HG03521 (cell line): Measurements from ENCODE around the gene UBQLN4.
A peak's percentile ranks its signal among the peaks of the same experiment; 100 is the strongest.

Experiments used
- ATAC-seq: cut with Tn5 transposase; IDR thresholded peaks from one replicate; pipeline ENCODE4 v1.9.1; 2021; ENCODE audit warnings: mild to moderate bottlenecking, moderate library complexity; ENCODE audit not compliant: unreplicated experiment

The UBQLN4 gene

DNA sequence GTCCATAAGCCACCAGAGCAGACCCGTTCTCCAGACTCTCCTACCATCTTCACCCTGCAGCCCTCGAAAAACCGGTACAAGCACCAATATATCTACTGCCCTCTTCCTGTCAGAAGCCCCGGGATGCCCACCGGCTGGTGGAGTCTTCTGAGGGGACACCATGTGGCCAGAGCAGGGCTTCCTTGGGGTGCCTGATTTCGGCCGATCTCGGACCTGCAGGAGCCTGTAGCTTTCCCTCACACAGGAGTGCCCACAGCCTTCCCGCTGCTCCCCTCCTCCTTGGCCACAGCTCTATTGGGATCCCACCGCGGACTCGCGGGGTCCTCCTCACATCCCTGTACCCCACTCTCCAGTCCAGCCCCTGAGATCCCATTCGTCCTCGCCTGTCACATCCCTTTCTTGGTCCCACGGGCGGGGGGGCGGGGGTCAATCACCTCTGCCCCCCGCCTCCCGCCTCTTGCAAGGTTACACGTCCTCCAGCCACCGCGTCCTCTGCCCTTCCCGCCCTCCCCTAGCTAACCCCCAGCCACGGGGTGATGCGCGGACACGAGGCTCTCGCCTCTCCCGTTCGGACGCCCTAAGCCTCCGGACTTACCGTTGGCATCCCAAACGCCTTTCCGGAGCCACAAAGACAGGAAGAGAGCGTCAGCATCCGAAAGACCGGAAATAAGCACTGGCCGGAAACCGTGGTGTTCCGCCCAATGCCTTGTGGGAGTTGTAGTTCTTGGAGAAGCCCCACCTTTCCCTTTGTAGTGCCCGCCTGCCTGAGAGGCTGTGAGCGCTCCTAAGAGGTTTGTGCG lies 33.1 kb downstream of the UBQLN4 start, which contains the start of gene SSR2:
Gene SSR2, minus strand, starts transcription at position 659 of the 800 bp plus-strand sequence. CDS start 784 bp downstream, outside the sequence.
- peak; percentile 95 for ATAC-seq

DNA sequence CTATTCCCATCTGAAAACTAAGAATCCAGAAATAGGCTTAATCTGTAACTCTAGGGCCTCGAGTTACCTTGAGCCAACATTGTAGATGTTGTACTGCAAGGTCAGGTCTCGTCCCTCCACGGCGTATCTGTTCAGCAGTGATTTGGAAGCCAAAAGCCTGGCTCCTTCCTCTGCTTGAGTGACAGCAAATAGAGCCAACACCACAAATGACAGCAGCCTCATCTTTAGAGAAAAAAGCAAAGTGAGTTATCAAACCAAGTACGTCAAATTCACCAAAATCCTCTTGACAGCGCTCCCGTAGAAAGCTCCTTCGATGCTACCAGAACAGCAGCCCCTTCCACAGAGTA lies 33.7 kb downstream of the UBQLN4 start:
- no peak for ATAC-seq

DNA sequence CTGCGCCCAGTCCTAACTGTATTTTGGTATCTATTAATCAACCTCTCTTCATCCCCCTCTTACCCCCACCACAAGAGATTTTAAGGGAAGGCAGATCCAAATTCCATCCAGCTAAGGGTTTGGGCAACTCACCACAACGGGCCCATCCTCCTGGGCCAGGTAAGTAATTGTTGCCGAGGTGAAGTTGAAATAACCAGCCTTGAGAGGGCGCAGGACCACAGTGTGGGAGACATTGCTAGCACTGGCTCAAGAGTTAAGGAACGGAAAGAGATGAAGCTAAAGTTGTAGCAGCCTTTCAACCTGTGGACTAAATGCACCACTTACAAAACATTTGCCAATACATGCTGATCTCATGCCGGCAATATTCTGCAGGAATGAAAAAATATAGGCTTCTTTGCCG lies 38.8 kb downstream of the UBQLN4 start:
- no peak for ATAC-seq

DNA sequence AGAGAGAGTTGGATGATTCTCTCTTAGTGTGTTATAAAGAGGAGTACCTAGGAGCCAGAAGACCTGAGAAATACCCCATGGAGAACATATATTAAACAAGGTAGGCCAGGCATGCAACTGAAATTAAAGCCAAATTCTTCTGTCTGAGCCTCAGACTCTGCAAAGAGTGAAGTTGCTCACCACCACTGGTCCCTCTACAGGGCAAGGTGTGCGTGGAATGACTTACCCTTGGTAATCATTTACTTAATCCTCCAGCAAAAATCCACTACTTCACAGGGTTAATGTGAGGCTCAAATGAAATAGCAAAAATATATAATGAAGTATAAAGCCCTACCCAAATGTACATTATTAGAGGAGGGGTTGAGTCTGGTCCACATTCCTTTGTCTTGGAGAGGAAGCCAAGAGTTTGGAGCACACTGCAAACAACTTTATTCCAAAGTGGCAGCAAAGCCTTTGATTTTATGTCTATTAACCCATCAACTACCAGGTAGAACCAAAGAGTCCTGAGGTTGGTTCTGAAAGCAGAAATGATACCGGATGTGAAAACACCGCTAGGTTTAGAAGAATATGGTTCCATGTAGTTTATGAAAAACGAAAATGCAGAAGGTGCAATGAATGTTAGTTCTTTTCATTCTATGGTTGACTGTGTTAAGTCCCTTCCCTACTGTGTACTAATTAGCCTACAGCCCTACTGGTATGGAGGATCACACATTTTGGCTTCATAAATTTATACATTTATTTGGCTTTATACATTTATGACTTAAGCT lies 41.4 kb downstream of the UBQLN4 start:
- ATAC-seq: peak; percentile 59

DNA sequence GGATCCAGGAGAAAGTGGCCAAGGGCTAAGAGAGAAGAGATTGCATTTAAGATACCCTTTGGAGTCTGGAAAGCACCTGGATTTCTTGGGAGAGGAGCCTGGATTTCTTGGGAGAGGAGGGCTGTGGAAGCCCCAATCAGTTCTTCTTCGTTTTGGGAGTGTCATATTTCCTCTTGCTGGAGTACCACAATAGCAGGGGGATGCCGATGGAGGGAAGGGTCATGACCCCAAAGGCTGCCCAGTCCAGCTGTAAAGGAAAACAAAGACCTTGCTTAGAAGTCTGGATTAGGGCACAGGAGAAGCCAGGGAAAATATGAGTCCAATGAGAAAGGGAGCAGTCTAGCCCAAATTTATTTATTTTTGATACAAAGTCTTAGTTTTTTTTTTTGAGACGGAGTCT lies 44.2 kb downstream of the UBQLN4 start:
- ATAC-seq: no peak

DNA sequence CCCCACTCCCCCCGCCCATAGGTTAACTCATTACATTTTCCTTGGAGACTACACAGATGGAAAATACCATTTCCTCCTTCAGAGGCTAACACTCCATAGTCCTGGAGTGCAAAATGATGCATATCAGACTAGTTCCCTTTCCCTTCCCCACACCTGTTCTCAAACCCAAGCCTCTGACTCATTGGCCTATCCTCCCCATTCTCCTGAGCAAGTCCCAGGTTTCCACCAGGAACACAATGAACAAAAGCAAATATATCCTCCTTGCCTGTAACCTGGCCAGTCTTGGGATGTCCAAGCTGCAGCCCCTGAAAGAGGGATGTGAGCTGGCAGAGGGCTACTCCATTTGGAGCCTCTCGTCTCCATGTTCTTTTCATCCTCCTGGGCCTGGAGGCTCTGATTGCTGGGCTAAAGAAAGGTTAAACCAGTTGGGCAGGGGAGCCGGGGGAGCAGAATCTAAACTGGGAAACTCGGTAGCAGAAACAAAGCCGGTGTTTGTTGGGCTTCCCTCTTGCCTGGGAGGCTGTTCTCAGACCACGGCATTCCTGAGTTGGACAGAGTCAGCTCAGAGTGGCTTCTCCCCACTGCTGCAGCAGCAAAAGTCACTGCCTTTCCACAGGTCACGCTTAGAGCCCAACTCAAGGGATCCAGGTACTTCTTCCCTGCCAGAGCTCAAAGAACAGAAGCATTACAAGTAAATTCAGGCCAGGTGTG lies 46.8 kb downstream of the UBQLN4 start:
- no peak for ATAC-seq

DNA sequence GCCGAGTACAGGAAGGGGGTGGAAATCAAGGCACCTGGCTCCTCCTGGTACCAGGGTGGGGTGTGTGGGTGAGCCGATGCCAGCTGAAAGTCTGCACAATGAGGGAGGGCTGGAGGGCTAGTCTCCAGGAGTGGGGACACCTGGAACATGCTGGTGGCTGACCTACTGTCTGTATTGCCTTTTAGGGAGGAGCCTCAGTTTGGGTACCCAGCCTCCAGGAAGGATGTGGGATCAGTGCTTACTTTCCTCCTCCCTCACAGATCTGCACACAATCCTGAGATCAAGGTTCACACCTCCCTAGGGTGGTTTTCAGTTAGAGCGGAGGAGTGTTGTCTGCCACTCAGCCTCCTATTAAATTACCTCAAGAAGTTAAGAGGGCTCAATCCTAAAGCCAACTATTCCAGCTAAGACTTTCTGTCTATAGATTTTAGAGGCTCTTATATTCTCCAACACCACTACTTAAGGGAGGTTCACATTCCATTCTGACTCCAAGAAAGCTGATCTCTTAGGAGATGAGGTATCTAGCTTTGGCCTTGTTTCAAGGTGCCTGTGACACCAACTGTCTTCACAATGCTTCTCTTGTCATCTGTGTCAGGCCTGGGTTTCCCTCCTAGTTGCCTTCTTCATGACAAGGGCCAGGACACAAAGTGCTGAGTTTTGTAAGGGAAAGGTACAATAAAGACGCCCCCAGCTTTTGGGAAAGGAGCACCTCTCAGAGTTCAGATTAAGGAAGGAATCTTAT lies 48.6 kb downstream of the UBQLN4 start:
- ATAC-seq: no peak

DNA sequence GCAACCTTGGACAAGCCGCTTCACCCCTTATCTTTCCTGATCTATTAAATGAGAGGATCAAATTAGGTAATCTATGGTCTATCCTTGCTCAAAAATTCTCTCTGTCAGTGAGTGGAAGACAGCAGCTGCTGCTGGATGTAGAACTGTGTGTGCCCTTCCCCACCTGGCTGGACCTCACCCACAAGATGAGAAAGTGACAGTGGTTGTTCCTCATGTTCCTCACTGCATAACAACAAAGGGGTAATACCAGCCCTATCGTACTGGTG lies 49.7 kb downstream of the UBQLN4 start:
- ATAC-seq: no peak

DNA sequence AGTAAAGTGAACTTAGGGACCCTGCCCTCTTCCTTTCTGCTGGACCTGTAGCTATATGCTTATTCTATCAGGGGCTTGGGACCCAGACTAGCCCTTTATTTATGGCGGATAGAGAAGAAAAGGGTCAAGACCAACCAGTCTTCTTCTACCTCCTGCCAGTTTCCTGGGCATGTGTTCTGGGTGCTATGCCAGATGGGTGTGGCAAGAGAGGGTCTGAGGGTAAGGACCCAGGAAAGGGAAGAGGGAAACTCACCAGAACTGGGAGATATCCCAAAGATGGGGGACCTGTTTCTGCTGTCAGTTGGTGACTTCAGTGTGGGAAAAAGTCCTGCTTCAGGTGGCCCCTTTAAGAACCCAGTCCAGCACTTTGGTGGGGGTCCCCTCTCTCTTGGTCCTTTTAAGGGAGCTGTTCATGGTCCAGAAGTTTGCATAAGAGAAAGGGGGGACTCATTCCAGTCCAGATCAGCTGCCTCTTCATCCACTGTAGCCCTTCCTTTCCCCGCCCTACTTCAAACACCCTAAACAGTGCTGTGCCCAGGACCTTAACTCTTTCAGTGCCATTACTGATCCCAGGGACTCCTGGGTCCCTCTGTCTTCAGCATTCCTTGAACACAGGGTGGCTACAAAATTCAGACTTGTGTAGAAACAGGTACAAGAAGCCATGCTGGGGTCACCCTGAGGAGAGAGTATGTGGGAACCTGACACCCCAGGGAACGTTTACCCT lies 51.2 kb downstream of the UBQLN4 start:
- no peak for ATAC-seq

DNA sequence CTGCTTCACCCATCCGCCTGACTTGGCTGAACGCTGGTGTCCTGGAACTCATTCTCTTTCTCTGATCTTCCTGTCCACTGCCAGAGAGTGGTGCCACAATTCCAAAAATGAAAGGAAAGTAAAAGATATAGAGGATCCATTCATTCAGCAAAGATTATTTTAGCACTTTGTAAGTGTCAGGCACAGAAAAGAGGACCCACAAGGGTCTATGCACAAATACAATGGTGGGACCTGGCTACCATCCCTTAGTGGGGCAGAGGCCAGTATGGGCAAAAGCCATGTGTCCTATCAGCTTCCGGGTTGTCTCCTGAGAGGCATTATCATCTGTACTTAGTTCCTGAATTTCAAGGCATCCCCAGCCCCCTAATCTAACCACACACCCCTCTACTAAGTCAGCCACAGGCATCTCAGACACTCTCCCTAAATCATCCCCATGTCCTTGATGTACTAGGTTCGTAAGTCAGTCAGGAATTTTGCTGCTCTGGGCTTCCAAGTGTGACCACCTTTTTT lies 51.9 kb downstream of the UBQLN4 start:
- no peak for ATAC-seq

DNA sequence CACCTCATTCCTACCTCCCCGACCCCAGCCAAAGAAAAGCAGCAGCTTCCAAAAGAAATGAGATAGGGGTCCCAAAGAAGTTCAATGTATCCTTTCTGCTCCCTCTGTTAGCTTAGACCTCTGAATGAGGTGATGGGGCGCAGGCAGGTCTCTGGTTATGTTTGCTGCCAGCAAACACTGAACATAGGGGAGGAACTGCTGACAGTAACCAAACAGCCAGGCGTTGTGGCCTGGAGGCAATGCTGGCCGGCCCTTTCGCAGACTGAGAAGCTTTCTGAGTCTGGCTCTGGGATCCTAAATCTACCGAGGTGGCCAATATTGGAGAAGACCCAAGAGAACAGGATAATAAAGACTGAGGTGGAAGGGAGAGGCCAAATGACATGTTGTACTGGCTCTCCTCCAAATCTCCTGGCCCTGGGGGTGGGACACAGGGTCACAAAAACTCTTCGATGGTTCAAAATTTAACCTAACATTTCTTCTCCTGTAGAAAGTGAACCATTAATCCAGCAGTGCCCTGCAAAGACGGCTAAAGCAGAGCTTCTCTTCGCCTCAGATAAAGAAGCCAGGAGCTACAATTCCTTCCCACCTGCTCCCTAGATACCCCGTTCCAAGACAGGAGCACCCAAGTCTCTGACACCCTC lies 52.5 kb downstream of the UBQLN4 start:
- no peak for ATAC-seq

DNA sequence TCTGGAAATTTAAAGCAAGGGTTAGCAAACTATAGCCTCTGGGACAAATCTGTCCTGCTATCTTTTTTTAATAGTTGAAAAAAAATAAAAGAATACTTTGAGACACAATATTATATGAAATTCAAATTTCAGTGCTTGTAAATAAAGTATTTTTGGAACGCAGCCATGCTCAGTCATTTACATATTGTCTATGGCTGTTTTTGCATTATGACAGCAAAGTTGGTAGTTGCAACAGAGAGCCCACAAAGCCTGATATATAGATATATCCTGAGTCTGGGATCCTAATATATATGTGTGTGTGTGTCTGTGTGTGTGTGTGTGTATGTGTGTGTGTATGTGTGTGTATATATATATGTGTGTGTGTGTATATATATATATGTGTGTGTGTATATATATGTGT lies 53.6 kb downstream of the UBQLN4 start:
- no peak for ATAC-seq

DNA sequence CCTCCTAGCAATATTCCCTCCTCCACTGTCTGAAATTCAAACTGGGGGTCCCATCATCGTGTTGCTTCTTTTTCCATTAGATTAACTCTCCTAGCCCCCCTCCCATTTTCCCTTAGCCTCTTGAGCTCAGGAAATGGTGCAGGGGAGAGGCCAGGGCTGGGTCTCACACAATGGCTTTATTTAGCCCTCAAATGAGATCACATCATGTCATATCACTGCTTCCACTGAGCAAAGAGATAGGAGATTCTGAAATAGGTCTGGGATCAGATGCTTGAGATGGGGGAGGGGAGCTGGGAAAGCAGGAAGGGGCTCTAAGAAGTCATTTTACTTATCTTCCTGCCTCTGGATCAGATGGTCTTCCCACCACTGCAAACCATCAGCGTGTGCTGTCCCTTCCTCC lies 57.4 kb downstream of the UBQLN4 start:
- ATAC-seq: no peak

DNA sequence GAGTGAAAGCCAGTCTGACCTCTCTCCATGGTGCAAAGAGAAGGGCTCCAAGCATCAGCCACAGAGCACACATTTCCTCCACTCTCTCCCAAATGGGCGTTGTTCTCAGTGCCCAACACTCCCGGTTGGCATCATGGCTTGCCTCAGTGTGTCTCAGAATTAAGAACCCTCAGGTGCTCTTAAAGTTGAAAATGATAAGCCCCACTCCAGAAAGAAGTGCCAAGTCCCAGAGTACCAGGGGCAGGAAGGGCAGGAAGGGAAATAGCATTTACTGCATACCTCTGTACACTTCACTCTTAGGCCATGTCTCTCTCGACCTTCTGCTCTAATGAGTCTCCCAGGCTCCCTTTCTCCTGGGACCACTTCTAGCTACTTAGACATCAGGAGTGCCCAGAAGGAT lies 60.0 kb downstream of the UBQLN4 start:
- no peak for ATAC-seq

DNA sequence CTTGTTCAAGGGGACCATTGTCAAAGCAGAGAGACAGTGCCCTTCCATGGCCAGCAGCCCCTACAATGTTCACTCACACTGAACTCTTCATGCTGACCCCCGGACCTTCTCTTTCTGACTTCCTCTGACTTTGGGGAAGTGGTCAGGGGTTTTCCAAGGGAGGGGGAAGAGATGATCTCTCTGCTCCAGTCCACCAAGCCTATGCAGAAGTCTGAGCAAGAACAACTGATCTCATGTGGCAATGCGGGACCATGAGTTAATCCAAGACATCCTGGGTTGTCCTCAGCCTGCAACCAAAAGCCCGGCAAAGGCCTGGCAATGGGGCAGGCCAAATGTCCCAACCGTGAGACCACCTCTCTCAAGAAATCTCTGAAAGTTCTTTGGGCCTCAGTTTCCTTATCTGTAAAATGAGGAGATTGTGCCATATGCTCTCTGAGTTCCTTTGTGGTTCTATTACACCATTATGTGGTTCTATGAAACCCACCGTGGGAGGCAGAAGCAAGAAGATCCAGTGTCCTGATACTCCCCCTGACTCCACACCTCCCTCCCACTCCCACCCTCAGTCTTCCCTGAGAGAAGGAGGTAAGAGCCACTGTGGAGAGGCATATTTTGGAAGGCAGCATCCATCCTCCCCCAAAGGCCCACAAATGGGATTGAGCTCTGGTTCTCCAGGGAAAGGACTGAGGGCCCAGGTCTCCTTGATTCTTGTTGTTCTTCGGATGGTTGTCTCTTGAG lies 63.4 kb downstream of the UBQLN4 start:
- ATAC-seq: no peak

DNA sequence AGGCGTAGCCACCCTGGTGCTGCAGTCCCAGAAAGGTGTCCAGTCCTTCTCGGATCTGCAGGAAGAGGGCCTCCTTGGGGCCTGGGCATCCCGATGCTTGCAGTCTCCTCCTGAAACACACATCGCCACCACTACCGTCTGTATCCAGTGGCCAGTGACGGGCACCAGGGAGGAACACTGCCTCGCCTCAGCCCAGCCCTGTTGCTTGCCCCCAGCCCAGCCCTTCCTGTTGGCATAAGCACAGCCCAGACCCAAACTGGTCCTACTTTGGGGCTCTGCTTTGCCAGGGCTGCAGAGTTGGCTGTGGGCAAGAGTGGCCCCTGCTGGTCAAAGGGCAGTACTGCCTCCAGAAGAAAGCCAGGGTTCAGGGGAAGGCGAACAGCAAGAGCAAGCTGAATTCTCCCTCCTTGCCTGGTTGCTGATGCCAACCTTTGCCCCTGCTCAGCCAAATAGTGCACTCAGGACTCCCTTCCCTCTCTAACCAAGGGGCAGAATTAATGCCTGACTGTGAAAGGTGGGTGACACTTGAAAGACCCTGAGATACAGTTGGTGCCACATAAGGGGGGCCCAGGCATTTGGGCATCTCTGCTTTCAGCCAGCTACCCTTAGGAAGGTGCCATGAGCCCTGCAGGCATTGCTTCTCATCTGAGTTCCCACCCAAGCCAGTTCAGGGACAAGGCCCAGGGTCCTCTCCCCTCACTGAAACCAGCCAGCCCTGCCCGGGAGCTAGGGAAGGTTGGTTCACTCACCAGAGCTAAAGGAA lies 64.2 kb downstream of the UBQLN4 start:
- ATAC-seq: no peak
